ENCODE data around the gene ZNRF3. TPM values are rescaled to one million over a fixed set of nuclear protein-coding genes. Genes with fewer than 3 reads are reported as not detected.
"Not testable (repeated sequence)": the region's sequence is repeated elsewhere in the genome, so short reads cannot be mapped to it uniquely, and the experiment has no call there.

Gene ZNRF3
- total RNA-seq: 10 to 100 TPM in 1 of 8 experiments, 1 to 10 TPM in 7; 3.0 to 11.3 (median 5.2) TPM

- 0 to 5% (median 0%) methylated on average over 1 to 6 of the region's 85 CpGs; no CpG with 5 or more reads in 5 of the 10 experiments for WGBS, 10 experiments
- Histone ChIP-seq H3K4me3 (peak within 1 kb of the TSS; percentile 58 to 90 (median 66)), H3K4me1 (replicated peaks in 1 of 2) (peaks cover 6 to 14% of the 10 kb centered on the region in 2 donors), H3K27ac (peak within 1 kb of the TSS; percentile 32 to 46)
- in situ Hi-C loops (cut with MboI; ENCODE audit: low pct_unique_long_range_greater_than_20kb in 2 of 9, low sequenced_read_pairs in 9 of 9, unreplicated experiment in 9 of 9): no loop called here
- peak; percentile 77 to 89 (median 82) for ATAC-seq (replicated peaks in 6 of 8)
These were observed at the start of gene ZNRF3 for GRCh38 chr22:28882878-28883656. ZNRF3 (plus strand) TSS chr22:28883572; CDS start chr22:28883767, 195 bp downstream.

GRCh38 chr22:28835630-28836189 lies 47.7 kb upstream of the ZNRF3 start:
- H3K4me1 ChIP-seq (replicated peaks in 1 of 2): no peaks in the 10 kb centered on the region
- ATAC-seq (replicated peaks in 6 of 8): no peak
- WGBS, 10 experiments: 76 to 100% (median 88%) methylated on average over 1 to 3 of the region's 11 CpGs; no CpG with 5 or more reads in 6 of the 10 experiments
- H3K4me3 ChIP-seq: no peak overlapping the region
- no peak overlapping the region for H3K27ac ChIP-seq
- in situ Hi-C loops (cut with MboI; ENCODE audit: low pct_unique_long_range_greater_than_20kb in 2 of 9, low sequenced_read_pairs in 9 of 9, unreplicated experiment in 9 of 9): loop anchor here in 2 of 9 experiments (25.0 kb wide), 1 partner anchor 223 kb away; no protein-coding TSS in a partner anchor

- ATAC-seq (replicated peaks in 6 of 8): no peak
- in situ Hi-C loops (cut with MboI; ENCODE audit: low pct_unique_long_range_greater_than_20kb in 2 of 9, low sequenced_read_pairs in 9 of 9, unreplicated experiment in 9 of 9): loop anchor here in 2 of 9 experiments (25.0 kb wide), 1 partner anchor 225 kb away; no protein-coding TSS in a partner anchor
- 77 to 100% (median 98%) methylated on average over 1 to 4 of the region's 6 CpGs; no CpG with 5 or more reads in 2 of the 10 experiments for WGBS, 10 experiments
These were observed 45.7 kb upstream of the ZNRF3 start for GRCh38 chr22:28837640-28838039.

GRCh38 chr22:28838971-28839370 lies 44.4 kb upstream of the ZNRF3 start:
- no peak for ATAC-seq (replicated peaks in 6 of 8)
- 40 to 100% (median 76%) methylated on average over 1 to 3 of the region's 5 CpGs; no CpG with 5 or more reads in 4 of the 10 experiments for WGBS, 10 experiments
- Histone ChIP-seq H3K4me1 (replicated peaks in 1 of 2) (no peaks in the 10 kb centered on the region), H3K4me3 (no peak overlapping the region), H3K27ac (no peak overlapping the region)
- in situ Hi-C loops (cut with MboI; ENCODE audit: low pct_unique_long_range_greater_than_20kb in 2 of 9, low sequenced_read_pairs in 9 of 9, unreplicated experiment in 9 of 9): loop anchor here in 2 of 9 experiments (25.0 kb wide), 1 partner anchor 227 kb away; no protein-coding TSS in a partner anchor

More at GRCh38 chr22:28837640-28838039, 45.7 kb upstream of the ZNRF3 start:
- no peak overlapping the region for H3K4me3 ChIP-seq
- H3K4me1 ChIP-seq (replicated peaks in 1 of 2): no peaks in the 10 kb centered on the region
- no peak overlapping the region for H3K27ac ChIP-seq

GRCh38 chr22:28841111-28841510 lies 42.3 kb upstream of the ZNRF3 start:
- ATAC-seq (replicated peaks in 6 of 8): no peak
- no peak overlapping the region for H3K4me3 ChIP-seq
- no peak overlapping the region for H3K27ac ChIP-seq
- 64 to 100% (median 99%) methylated on average over 2 to 4 of the region's 5 CpGs for WGBS, 10 experiments
- in situ Hi-C loops (cut with MboI; ENCODE audit: low pct_unique_long_range_greater_than_20kb in 2 of 9, low sequenced_read_pairs in 9 of 9, unreplicated experiment in 9 of 9): loop anchor here in 2 of 9 experiments (25.0 kb wide), 1 partner anchor 229 kb away; no protein-coding TSS in a partner anchor
- H3K4me1 ChIP-seq (replicated peaks in 1 of 2): no peaks in the 10 kb centered on the region

- ATAC-seq (replicated peaks in 6 of 8): no peak
- in situ Hi-C loops (cut with MboI; ENCODE audit: low pct_unique_long_range_greater_than_20kb in 2 of 9, low sequenced_read_pairs in 9 of 9, unreplicated experiment in 9 of 9): loop anchor here in 2 of 9 experiments (25.0 kb wide), 1 partner anchor 231 kb away; no protein-coding TSS in a partner anchor
These were observed 39.7 kb upstream of the ZNRF3 start for GRCh38 chr22:28843633-28844032.

GRCh38 chr22:28844277-28844676 lies 39.1 kb upstream of the ZNRF3 start:
- in situ Hi-C loops (cut with MboI; ENCODE audit: low pct_unique_long_range_greater_than_20kb in 2 of 9, low sequenced_read_pairs in 9 of 9, unreplicated experiment in 9 of 9): loop anchor here in 2 of 9 experiments (25.0 kb wide), 1 partner anchor 232 kb away; no protein-coding TSS in a partner anchor
- not testable (repeated sequence) for H3K4me3 ChIP-seq; H3K27ac ChIP-seq; H3K4me1 ChIP-seq (replicated peaks in 1 of 2); ATAC-seq (replicated peaks in 6 of 8)
- 51 to 100% (median 85%) methylated on average over 1 to 2 of the region's 2 CpGs; no CpG with 5 or more reads in 1 of the 10 experiments for WGBS, 10 experiments

More at GRCh38 chr22:28843633-28844032, 39.7 kb upstream of the ZNRF3 start:
- Histone ChIP-seq H3K27ac (no peak overlapping the region), H3K4me1 (replicated peaks in 1 of 2) (no peaks in the 10 kb centered on the region), H3K4me3 (no peak overlapping the region)
- WGBS, 10 experiments: 74 to 100% (median 92%) methylated on average over 1 to 2 of the region's 2 CpGs

- Histone ChIP-seq H3K27ac (no peak overlapping the region), H3K4me1 (replicated peaks in 1 of 2) (no peaks in the 10 kb centered on the region), H3K4me3 (no peak overlapping the region)
- 73 to 100% (median 100%) methylated on average over 1 to 2 of the region's 2 CpGs; no CpG with 5 or more reads in 5 of the 10 experiments for WGBS, 10 experiments
- ATAC-seq (replicated peaks in 6 of 8): no peak
- in situ Hi-C loops (cut with MboI; ENCODE audit: low pct_unique_long_range_greater_than_20kb in 2 of 9, low sequenced_read_pairs in 9 of 9, unreplicated experiment in 9 of 9): loop anchor here in 2 of 9 experiments (25.0 kb wide), 1 partner anchor 235 kb away; no protein-coding TSS in a partner anchor
These were observed 36.4 kb upstream of the ZNRF3 start for GRCh38 chr22:28846994-28847393.

- WGBS, 10 experiments: 0 to 75% (median 29%) methylated on average over 2 to 5 of the region's 6 CpGs; no CpG with 5 or more reads in 2 of the 10 experiments
- in situ Hi-C loops (cut with MboI; ENCODE audit: low pct_unique_long_range_greater_than_20kb in 2 of 9, low sequenced_read_pairs in 9 of 9, unreplicated experiment in 9 of 9): loop anchor here (10.0 to 25.0 kb wide), 8 partner anchors 69 to 407 kb away; partner anchors contain the start of genes CCDC117 (in 1 of the 9), EWSR1 (in 1 of the 9) and RHBDD3 (in 1 of the 9)
- no peak overlapping the region for H3K27ac ChIP-seq
- ATAC-seq (replicated peaks in 6 of 8): peak; percentile 34 to 68 (median 51)
- no peak overlapping the region for H3K4me3 ChIP-seq
- no peaks in the 10 kb centered on the region for H3K4me1 ChIP-seq (replicated peaks in 1 of 2)
These were observed 27.8 kb upstream of the ZNRF3 start for GRCh38 chr22:28855355-28856094.

- no peaks in the 10 kb centered on the region for H3K4me1 ChIP-seq (replicated peaks in 1 of 2)
- H3K4me3 ChIP-seq: no peak overlapping the region
- H3K27ac ChIP-seq: no peak overlapping the region
- in situ Hi-C loops (cut with MboI; ENCODE audit: low pct_unique_long_range_greater_than_20kb in 2 of 9, low sequenced_read_pairs in 9 of 9, unreplicated experiment in 9 of 9): loop anchor here (10.0 to 25.0 kb wide), 8 partner anchors 69 to 406 kb away; partner anchors contain the start of genes CCDC117 (in 1 of the 9), EWSR1 (in 1 of the 9) and RHBDD3 (in 1 of the 9)
- WGBS, 10 experiments: 67 to 100% (median 100%) methylated on average over 1 of the region's 1 CpG; no CpG with 5 or more reads in 5 of the 10 experiments
- ATAC-seq (replicated peaks in 6 of 8): peak in 1 of 8 experiments; percentile 16
These were observed 27.3 kb upstream of the ZNRF3 start for GRCh38 chr22:28856095-28856455.

GRCh38 chr22:28857288-28857687 lies 26.1 kb upstream of the ZNRF3 start:
- ATAC-seq (replicated peaks in 6 of 8): no peak
- H3K27ac ChIP-seq: no peak overlapping the region
- WGBS, 10 experiments: 80 to 100% (median 86%) methylated on average over 1 to 6 of the region's 6 CpGs; no CpG with 5 or more reads in 4 of the 10 experiments
- no peak overlapping the region for H3K4me3 ChIP-seq
- in situ Hi-C loops (cut with MboI; ENCODE audit: low pct_unique_long_range_greater_than_20kb in 2 of 9, low sequenced_read_pairs in 9 of 9, unreplicated experiment in 9 of 9): loop anchor here (10.0 to 25.0 kb wide), 8 partner anchors 68 to 405 kb away; partner anchors contain the start of genes CCDC117 (in 1 of the 9), EWSR1 (in 1 of the 9) and RHBDD3 (in 1 of the 9)
- H3K4me1 ChIP-seq (replicated peaks in 1 of 2): no peaks in the 10 kb centered on the region
